HepG2 (cell line): ENCODE results near the gene ING2. TPM values are rescaled to one million over a fixed set of nuclear protein-coding genes. Genes with fewer than 3 reads are reported as not detected.

Experiments
- CBX2 ChIP-seq, 2 experiments: fragments of 200-600 bp in 1 of 2; sonication (generic); formaldehyde crosslinking in 1 of 2; IDR thresholded peaks; 2 replicates each; pipeline versions ENCODE4 v1.7.0 to v1.8.1; 2018 to 2022; ENCODE audit warnings: low read depth in 2 of 2, low read length in 1 of 2, mild to moderate bottlenecking in 1 of 2, missing genetic modification reagents in 1 of 2
- GABPA ChIP-seq, 2 experiments: IDR thresholded peaks; 2 replicates each; pipeline ENCODE4 v1.6.1; 2011 to 2016; ENCODE audit warnings: low read depth in 2 of 2, low read length in 1 of 2, missing biosample characterization in 1 of 2, missing genetic modification characterization in 1 of 2
- GATAD1 ChIP-seq: IDR thresholded peaks from 2 replicates; pipeline ENCODE4 v1.6.1; 2016; ENCODE audit warnings: missing genetic modification reagents, missing compliant biosample characterization
- HNRNPLL ChIP-seq: fragments of 200-400 bp; formaldehyde crosslinking; IDR thresholded peaks from 2 replicates; pipeline ENCODE4 v1.6.1; 2017; ENCODE audit warnings: mild to moderate bottlenecking, low read depth, low read length; ENCODE audit not compliant: poor library complexity, severe bottlenecking
- HOXA3 ChIP-seq: sonication (generic); formaldehyde crosslinking; IDR thresholded peaks from 2 replicates; pipeline ENCODE4 v1.5.0; 2020; ENCODE audit warnings: missing genetic modification reagents
- ISL2 ChIP-seq: sonication (generic); formaldehyde crosslinking; IDR thresholded peaks from 2 replicates; pipeline ENCODE4 v1.5.0; 2020; ENCODE audit warnings: missing genetic modification reagents
- KDM2A ChIP-seq: sonication (generic); formaldehyde crosslinking; IDR thresholded peaks from 2 replicates; pipeline ENCODE4 v1.4.0; 2020; ENCODE audit warnings: low read depth, missing genetic modification reagents, borderline replicate concordance
- MXD4 ChIP-seq: IDR thresholded peaks from 2 replicates; pipeline ENCODE4 v1.6.1; 2016; ENCODE audit warnings: mild to moderate bottlenecking, missing biosample characterization, missing genetic modification reagents
- SETDB1 ChIP-seq: sonication (generic); formaldehyde crosslinking; IDR thresholded peaks from 2 replicates; pipeline ENCODE4 v1.5.1; 2020; ENCODE audit warnings: missing genetic modification reagents, mild to moderate bottlenecking, borderline replicate concordance
- SP140L ChIP-seq: sonication (generic); formaldehyde crosslinking; IDR thresholded peaks from 2 replicates; pipeline ENCODE4 v1.4.0; 2020; ENCODE audit warnings: missing genetic modification reagents, borderline replicate concordance
- TAF1 ChIP-seq: sonication (generic); formaldehyde crosslinking; IDR thresholded peaks from 2 replicates; pipeline ENCODE4 v1.4.0; 2020; ENCODE audit warnings: missing genetic modification reagents
- TAF15 ChIP-seq: fragments of 200-400 bp; formaldehyde crosslinking; IDR thresholded peaks from one replicate; pipeline ENCODE4 v1.6.1; 2018; ENCODE audit warnings: mild to moderate bottlenecking, low read depth, low read length; ENCODE audit not compliant: poor library complexity, severe bottlenecking
- TCF7L2 ChIP-seq: IDR thresholded peaks from 2 replicates; pipeline ENCODE4 v1.6.1; 2011; ENCODE audit warnings: mild to moderate bottlenecking, low read depth, low read length, moderate library complexity
- ZFP1 ChIP-seq: IDR thresholded peaks from 2 replicates; pipeline ENCODE4 v1.6.1; 2016
- ZNF205 ChIP-seq: IDR thresholded peaks from 2 replicates; pipeline ENCODE4 v1.6.1; 2018; ENCODE audit warnings: missing biosample characterization, missing genetic modification reagents
- ZNF572 ChIP-seq: sonication (generic); formaldehyde crosslinking; IDR thresholded peaks from 2 replicates; pipeline ENCODE4 v1.5.1; 2020; ENCODE audit warnings: mild to moderate bottlenecking, missing genetic modification reagents
- ZNF644 ChIP-seq: IDR thresholded peaks from 2 replicates; pipeline ENCODE4 v1.6.1; 2016; ENCODE audit warnings: low read depth
- ZNF678 ChIP-seq: sonication (generic); formaldehyde crosslinking; IDR thresholded peaks from 2 replicates; pipeline ENCODE4 v1.4.0; 2020; ENCODE audit warnings: mild to moderate bottlenecking, missing genetic modification reagents
- polyA plus RNA-seq, 8 experiments: library from polyadenylated mRNA; depleted of rRNA in 3 of 8; stranded (reverse) in 7 of 8; unstranded in 1 of 8; fragments of >200 nt; fragmentation: Illumina TruSeq in 4 of 8; extraction: Trizol in 4 of 8; gene quantifications; 2 replicates each; pipeline versions ENCODE4 v1.2.1 to v1.2.3, GENCODE V29; 2011 to 2016; ENCODE audit warnings: low read depth in 4 of 8, missing spikeins in 1 of 8, mixed read lengths in 1 of 8; ENCODE audit not compliant: insufficient read depth in 1 of 8
- total RNA-seq, 5 experiments: library from RNA; depleted of rRNA; stranded (reverse); fragments of >200 nt; fragmentation: Illumina TruSeq; extraction: Trizol; gene quantifications; 2 replicates each; pipeline ENCODE4 v1.2.3, GENCODE V29; 2016; ENCODE audit warnings: low read depth in 1 of 5
- TF ChIP-seq, protein P1 (sequence below): sonication (generic); formaldehyde crosslinking; IDR thresholded peaks from 2 replicates; pipeline ENCODE4 v1.4.0; 2020; ENCODE audit warnings: mild to moderate bottlenecking, missing genetic modification reagents
- TF ChIP-seq, protein P2 (sequence below): sonication (generic); formaldehyde crosslinking; IDR thresholded peaks from 2 replicates; pipeline ENCODE4 v1.8.0; 2022; ENCODE audit warnings: mild to moderate bottlenecking, missing genetic modification reagents; ENCODE audit not compliant: insufficient replicate concordance
- TF ChIP-seq, protein P3 (sequence below): sonication (generic); formaldehyde crosslinking; IDR thresholded peaks from 2 replicates; pipeline ENCODE4 v1.4.0; 2020; ENCODE audit warnings: missing genetic modification reagents
- TF ChIP-seq, protein P4 (sequence below): sonication (generic); formaldehyde crosslinking; IDR thresholded peaks from 2 replicates; pipeline ENCODE4 v1.5.0; 2020; ENCODE audit warnings: mild to moderate bottlenecking, missing genetic modification reagents

Gene ING2
- total and polyA plus RNA-seq, 2 of the 13 experiments (the other 11 are each of a cell fraction or from before 2014, with no cell fraction given): 6.6 to 12.4 TPM

DNA sequence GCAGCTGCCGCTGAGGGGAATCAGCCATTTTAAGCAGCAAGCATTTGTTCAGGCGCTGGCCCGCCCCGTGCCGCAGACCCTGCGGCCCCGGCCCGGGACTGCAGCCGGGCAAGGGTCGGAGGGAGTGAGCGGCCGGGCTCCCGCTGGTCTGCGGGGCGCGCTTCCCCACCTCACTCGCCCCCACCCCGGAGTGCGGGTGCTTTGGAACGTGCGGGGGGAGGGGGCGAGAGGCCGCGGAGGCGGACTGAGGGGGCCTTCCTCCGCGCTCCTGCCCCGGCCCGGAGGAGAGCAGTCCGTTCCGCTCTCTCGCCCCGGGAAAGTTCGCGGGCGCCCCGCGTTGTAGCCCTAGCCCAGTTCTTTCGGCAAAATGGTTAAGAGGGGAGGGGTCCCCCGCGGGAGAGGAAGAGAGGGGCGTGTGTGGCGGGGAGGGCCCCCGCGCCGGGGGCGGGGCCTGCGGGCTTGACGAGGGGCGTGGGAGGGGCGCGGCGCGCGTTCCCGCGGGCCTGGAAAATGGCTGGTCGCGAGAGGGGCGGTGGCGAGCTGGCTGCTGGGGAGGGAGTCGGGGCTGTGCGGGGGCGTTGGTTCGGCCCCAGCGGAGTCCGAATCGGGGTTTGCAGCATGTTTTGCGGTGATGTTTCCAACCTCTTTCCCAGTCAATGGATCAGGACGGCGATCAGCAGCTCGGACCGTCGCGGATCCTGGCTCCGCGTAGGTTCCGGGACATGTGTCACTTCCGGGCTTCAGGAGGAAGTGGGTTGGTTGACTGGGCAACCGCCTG lies 942 bp downstream of the ING2 start (continued):
- TF ChIP-seq GABPA (IDR thresholded peaks at IDR 0.05; ENCODE audit: low read depth, low read length) (peak; percentile 82), GABPA (CRISPR knock-in tag; IDR thresholded peaks at IDR 0.05; ENCODE audit: low read depth) (peak; percentile 94), SP140L (no peak), TAF1 (CRISPR knock-in tag) (peak; percentile 66), CBX2 (IDR thresholded peaks at IDR 0.05; ENCODE audit: low read depth, low read length) (no peak), CBX2 (CRISPR knock-in tag; IDR thresholded peaks at IDR 0.05; ENCODE audit: low read depth) (no peak), ZNF678 (no peak), KDM2A (CRISPR knock-in tag) (peak; percentile 47; the same call in 1 of the 2 replicates), TAF15 (no peak), ZFP1 (CRISPR knock-in tag) (no peak), ISL2 (CRISPR knock-in tag) (no peak), HOXA3 (CRISPR knock-in tag) (peak; percentile 80; the same call in 1 of the 2 replicates), SETDB1 (CRISPR knock-in tag) (no peak), HNRNPLL (peak; percentile 26), ZNF205 (CRISPR knock-in tag) (no peak), GATAD1 (CRISPR knock-in tag) (peak; percentile 84), TCF7L2 (no peak), ZNF572 (CRISPR knock-in tag) (no peak), MXD4 (CRISPR knock-in tag) (no peak), ZNF644 (CRISPR knock-in tag) (no peak)
- TF ChIP-seq, protein P1, sequence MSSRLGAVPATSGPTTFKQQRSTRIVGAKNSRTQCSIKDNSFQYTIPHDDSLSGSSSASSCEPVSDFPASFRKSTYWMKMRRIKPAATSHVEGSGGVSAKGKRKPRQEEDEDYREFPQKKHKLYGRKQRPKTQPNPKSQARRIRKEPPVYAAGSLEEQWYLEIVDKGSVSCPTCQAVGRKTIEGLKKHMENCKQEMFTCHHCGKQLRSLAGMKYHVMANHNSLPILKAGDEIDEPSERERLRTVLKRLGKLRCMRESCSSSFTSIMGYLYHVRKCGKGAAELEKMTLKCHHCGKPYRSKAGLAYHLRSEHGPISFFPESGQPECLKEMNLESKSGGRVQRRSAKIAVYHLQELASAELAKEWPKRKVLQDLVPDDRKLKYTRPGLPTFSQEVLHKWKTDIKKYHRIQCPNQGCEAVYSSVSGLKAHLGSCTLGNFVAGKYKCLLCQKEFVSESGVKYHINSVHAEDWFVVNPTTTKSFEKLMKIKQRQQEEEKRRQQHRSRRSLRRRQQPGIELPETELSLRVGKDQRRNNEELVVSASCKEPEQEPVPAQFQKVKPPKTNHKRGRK (CRISPR knock-in tag): no peak
- TF ChIP-seq, protein P2, sequence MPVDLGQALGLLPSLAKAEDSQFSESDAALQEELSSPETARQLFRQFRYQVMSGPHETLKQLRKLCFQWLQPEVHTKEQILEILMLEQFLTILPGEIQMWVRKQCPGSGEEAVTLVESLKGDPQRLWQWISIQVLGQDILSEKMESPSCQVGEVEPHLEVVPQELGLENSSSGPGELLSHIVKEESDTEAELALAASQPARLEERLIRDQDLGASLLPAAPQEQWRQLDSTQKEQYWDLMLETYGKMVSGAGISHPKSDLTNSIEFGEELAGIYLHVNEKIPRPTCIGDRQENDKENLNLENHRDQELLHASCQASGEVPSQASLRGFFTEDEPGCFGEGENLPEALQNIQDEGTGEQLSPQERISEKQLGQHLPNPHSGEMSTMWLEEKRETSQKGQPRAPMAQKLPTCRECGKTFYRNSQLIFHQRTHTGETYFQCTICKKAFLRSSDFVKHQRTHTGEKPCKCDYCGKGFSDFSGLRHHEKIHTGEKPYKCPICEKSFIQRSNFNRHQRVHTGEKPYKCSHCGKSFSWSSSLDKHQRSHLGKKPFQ (CRISPR knock-in tag): no peak
- TF ChIP-seq, protein P3, sequence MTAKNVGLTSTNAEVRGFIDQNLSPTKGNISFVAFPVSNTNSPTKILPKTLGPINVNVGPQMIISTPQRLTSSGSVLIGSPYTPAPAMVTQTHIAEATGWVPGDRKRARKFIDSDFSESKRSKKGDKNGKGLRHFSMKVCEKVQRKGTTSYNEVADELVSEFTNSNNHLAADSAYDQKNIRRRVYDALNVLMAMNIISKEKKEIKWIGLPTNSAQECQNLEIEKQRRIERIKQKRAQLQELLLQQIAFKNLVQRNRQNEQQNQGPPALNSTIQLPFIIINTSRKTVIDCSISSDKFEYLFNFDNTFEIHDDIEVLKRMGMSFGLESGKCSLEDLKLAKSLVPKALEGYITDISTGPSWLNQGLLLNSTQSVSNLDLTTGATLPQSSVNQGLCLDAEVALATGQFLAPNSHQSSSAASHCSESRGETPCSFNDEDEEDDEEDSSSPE (CRISPR knock-in tag): no peak; the same call in 1 of the 2 replicates
- TF ChIP-seq, protein P4, sequence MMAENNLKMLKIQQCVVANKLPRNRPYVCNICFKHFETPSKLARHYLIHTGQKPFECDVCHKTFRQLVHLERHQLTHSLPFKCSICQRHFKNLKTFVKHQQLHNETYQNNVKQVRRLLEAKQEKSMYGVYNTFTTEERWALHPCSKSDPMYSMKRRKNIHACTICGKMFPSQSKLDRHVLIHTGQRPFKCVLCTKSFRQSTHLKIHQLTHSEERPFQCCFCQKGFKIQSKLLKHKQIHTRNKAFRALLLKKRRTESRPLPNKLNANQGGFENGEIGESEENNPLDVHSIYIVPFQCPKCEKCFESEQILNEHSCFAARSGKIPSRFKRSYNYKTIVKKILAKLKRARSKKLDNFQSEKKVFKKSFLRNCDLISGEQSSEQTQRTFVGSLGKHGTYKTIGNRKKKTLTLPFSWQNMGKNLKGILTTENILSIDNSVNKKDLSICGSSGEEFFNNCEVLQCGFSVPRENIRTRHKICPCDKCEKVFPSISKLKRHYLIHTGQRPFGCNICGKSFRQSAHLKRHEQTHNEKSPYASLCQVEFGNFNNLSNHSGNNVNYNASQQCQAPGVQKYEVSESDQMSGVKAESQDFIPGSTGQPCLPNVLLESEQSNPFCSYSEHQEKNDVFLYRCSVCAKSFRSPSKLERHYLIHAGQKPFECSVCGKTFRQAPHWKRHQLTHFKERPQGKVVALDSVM (CRISPR knock-in tag): no peak; the same call in 1 of the 2 replicates
